HG03175 (cell line): Measurements from ENCODE around the gene MTCH1.

ENCODE experiments used
- ATAC-seq: cut with Tn5 transposase; IDR thresholded peaks from one replicate; pipeline ENCODE4 v1.9.1; 2021; ENCODE audit warnings: mild to moderate bottlenecking, moderate library complexity; ENCODE audit not compliant: unreplicated experiment

Gene MTCH1

DNA sequence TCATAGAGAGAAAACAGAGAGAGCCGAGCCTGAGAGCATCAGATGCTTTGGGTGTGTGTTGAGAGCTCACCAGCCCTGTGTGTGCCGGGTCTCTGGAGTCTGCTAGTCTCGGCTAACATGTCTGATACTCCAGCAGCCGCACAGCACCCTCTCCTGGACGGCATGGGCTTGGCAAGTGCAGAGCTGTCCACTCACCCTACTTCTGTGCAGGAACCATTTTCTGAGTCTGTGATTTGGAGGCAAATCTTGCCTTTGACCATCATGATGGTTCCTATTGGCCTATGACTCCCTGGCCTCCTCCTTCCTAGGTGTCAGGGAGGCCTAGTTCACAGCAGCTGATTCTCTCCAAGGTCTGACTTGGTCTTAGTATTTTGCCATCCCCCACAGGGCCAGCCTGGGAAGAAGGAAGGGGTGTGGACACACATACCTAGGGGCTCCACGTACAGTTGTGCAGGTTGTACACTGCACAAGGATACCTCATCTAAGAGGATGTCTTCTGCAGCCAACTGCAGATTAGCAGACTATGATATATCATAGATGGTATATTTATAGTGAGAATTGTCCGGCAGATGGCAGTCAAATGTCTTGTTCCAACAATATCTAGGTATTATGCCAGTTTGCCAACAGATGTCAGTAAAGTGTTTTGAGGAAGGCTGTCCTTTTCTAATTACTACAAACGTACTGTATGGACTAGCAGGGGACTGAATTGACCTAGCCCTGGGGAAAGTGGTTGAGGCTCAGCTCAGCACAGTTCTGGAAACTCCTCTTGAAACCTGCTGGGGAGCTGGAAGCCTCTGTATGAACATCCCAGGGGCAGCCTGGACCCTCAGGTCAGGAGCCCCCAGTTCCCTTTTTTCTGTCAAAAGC, 32.4 kb upstream of the MTCH1 start:
- ATAC-seq: peak; percentile 92

DNA sequence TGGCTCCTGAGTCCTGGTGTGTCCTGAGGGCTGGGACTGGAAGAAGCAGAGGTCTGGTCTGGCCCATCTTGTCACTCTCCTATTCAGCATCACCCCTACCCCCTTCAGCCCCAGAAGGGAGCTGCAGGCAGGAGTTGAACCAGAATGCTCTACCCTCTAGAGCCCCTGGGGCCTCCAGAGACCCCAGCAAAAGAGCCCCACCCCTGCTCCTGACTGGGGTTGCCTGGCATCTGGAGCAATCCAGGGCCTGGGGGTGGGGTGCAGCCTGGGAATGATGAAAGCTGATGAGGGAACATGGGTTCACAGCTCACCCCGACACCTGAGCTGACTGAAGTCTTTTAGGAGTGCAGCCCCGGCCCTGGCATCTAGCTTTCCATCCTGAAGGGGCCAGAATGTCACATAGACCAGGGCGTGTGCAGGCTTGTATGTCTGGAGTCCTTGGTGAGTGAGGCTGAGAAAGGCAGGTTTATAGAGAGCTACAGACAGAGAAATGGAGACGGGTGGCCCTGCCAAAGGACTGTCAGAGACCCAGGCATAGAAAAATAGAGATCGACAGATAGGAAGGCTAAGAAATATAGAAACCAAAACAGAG, 31.7 kb upstream of the MTCH1 start:
- ATAC-seq: no peak

DNA sequence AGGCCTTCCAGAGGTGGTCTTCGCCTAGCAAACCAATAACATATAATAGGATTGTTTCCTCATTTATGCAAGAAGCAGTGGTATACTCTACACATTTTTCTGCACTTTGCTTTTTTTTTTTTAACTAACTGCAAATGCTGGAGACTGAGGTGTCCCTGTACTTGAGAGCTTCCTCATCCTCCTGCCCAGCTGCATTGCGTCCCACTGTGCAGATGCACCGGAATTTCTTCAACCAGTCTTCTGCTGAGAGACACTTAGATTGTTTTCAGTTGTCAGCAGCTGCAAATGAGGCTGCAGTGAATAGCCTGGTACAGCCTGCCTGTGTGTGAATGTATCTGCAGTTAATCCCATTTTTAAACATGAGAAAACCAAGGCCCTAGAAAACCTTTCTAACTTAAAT, 31.0 kb upstream of the MTCH1 start:
- ATAC-seq: no peak

GRCh38 chr6:37015532-37015931, 29.5 kb upstream of the MTCH1 start:
- ATAC-seq: no peak

- ATAC-seq: no peak
These were observed 28.7 kb upstream of the MTCH1 start for GRCh38 chr6:37014667-37015066.

GRCh38 chr6:37013516-37014491, 27.8 kb upstream of the MTCH1 start:
- no peak for ATAC-seq

DNA sequence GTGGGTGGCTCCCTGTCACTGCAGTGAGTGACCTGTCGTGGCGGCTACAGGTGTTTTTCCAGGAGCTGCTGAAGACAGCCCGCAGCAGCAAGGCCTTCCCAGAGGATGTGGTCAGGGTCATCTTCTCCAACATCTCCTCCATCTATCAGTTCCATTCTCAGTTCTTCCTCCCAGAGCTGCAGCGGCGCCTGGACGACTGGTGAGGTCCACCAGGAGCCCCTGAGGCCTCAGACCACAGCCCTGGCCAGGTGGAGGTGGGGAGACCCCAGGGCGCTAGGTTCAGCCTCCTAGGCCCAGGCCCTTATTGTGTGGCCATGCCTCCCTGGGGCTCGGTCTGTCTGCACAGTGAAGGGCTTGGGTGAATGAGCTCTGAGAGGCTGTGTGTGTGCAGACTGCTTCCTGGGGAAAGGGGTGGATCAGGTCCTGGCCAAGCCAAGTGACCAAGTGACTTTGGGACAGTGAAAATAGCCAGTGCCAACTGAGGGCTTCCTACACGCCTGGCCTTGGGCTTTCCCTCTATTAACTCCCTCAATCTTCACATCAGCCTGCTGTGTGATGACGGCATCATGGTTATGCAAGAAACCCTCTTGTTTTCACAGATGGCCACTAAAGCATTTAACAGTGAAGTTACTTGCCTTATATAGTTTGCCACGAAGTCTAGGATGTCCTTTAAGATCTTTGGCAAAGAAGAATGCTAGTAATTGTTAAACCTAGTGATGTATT, 25.8 kb upstream of the MTCH1 start:
- ATAC-seq: no peak

DNA sequence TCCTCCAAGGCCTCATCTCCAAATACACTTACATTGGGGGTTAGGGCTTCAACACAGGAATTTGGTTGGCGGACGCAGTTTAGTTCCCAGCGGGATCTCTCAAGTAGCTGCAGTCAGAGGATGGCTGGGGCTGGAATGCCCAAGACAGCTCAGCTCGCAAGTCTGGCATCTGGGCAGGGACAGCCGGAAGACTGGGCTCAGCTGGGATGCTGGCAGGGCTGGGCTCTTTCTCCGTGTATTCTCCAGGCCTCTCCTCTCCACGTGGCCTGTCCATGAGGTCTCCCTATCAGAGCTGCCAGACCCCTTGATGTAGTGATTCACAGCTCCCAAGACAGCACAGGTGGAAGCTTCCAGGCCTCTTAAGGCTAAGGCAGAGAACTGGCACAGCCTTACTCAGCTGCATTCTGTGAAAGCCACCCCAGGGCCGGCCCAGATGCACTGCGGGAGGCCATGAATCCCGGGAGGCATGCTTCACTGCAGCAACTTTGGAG, 24.5 kb upstream of the MTCH1 start:
- ATAC-seq: no peak

DNA sequence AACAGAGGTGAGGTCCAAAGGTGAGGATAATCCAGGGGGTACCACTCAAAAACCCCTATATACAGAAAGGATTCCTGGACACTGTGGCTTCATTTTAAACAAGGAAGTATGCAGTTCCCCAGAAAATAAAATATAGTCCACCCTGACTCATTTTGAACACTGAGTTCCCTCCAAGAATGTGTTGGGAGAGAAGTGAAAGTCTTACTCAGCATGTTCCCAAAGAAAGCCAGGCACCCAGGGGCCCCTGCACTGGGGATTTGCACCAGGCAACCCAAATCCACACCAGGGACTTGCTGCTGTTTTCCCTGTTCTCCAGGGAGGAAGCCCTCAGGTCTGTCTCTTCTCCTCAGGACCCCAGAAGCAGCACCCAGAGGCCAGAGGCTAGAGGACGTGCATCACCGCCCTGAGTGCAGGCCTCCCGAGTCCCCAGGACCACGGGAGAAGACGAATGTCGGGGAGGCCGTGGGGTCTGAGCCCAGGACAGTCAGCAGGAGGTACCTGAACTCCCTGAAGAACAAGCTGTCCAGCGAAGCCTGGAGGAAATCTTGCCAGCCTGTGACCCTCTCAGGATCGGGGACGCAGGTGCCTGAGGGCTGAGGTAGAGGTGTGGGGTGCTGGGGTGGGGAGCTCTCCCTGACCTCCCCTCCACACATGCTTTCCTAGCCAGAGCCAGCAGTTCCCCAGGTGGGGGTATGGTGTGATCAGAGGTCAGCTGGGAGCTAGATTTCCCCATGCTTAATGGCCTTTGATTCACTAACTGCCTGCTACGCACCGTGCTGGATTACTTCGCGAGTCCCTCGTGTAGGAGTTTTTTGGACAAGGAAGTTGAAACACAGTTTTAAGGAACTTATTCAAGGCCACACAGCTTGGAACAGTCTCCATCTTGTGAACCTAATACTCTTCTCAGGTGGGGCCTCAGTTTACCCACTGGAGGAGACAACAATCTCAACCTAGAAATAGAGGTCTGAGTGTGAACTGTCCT, 22.8 kb upstream of the MTCH1 start:
- ATAC-seq: no peak

GRCh38 chr6:37007340-37008043, 21.5 kb upstream of the MTCH1 start:
- peak; percentile 32 for ATAC-seq

GRCh38 chr6:37006793-37007339, 20.9 kb upstream of the MTCH1 start:
- no peak for ATAC-seq

- ATAC-seq: peak; percentile 2
These were observed 20.0 kb upstream of the MTCH1 start for GRCh38 chr6:37005827-37006567.

GRCh38 chr6:37005061-37005810, 19.2 kb upstream of the MTCH1 start, which contains the start of gene FGD2:
FGD2 (plus strand) TSS chr6:37005655; CDS start chr6:37005818, 163 bp downstream.
- ATAC-seq: peak; percentile 75

- ATAC-seq: peak; percentile 32
These were observed 18.3 kb upstream of the MTCH1 start for GRCh38 chr6:37004044-37004980.

- ATAC-seq: no peak
These were observed 13.7 kb upstream of the MTCH1 start for GRCh38 chr6:36999751-37000125.
